ENCODE data around the gene LCMT1.

The LCMT1 gene

GRCh38 chr16:25157271-25157875, 45.8 kb downstream of the LCMT1 start:
- Histone ChIP-seq H3K9me3 (ENCODE audit: insufficient read depth, low read length, severe bottlenecking) (no peaks in the 10 kb centered on the region), H3K36me3 (ENCODE audit: insufficient read depth, low read length) (peaks cover 45% of the 10 kb centered on the region; the same call in 1 of the 2 replicates), H3K27me3 (ENCODE audit: insufficient read depth, low read length, poor library complexity) (no peaks in the 10 kb centered on the region), H3K9ac (ENCODE audit: low read depth, low read length) (no peak overlapping the region), H3K79me2 (ENCODE audit: insufficient read depth, low read length) (no peaks in the 10 kb centered on the region), H3K4me3 (ENCODE audit: low read depth in 1 of 2, low read length in 2 of 2) (no peak overlapping the region), H4K20me1 (ENCODE audit: insufficient read depth, low read length) (no peaks in the 10 kb centered on the region), H3K27ac (ENCODE audit: low read length) (no peak overlapping the region), H3K4me1 (ENCODE audit: insufficient read depth, low read length) (no peaks in the 10 kb centered on the region), H3K4me2 (ENCODE audit: insufficient read depth, low read length) (no peak overlapping the region), H2AFZ (ENCODE audit: low read depth, low read length) (no peak overlapping the region)
- TF ChIP-seq EZH2 (IDR thresholded peaks at IDR 0.05; ENCODE audit: borderline replicate concordance, low read depth, low read length, severe bottlenecking) (no peak), CTCF (IDR thresholded peaks at IDR 0.05; ENCODE audit: borderline replicate concordance, extremely low read depth, low read length, poor library complexity, severe bottlenecking) (no peak)
- DNase-seq (no peak), ATAC-seq (ENCODE audit: insufficient read depth, low read depth) (no peak)

GRCh38 chr16:25158401-25158800, 46.9 kb downstream of the LCMT1 start:
- no peaks in the 10 kb centered on the region for H4K20me1 ChIP-seq (ENCODE audit: insufficient read depth, low read length)
- H3K27ac ChIP-seq (ENCODE audit: low read length): no peak overlapping the region
- no peak for DNase-seq
- H3K36me3 ChIP-seq (ENCODE audit: insufficient read depth, low read length): peaks cover 36% of the 10 kb centered on the region; the same call in 1 of the 2 replicates
- H2AFZ ChIP-seq (ENCODE audit: low read depth, low read length): no peak overlapping the region
- no peak for ATAC-seq (ENCODE audit: insufficient read depth, low read depth)
- no peak overlapping the region for H3K4me3 ChIP-seq (ENCODE audit: low read depth in 1 of 2, low read length in 2 of 2)
- no peaks in the 10 kb centered on the region for H3K4me1 ChIP-seq (ENCODE audit: insufficient read depth, low read length)
- no peaks in the 10 kb centered on the region for H3K9me3 ChIP-seq (ENCODE audit: insufficient read depth, low read length, severe bottlenecking)
- TF ChIP-seq EZH2 (IDR thresholded peaks at IDR 0.05; ENCODE audit: borderline replicate concordance, low read depth, low read length, severe bottlenecking) (no peak), CTCF (IDR thresholded peaks at IDR 0.05; ENCODE audit: borderline replicate concordance, extremely low read depth, low read length, poor library complexity, severe bottlenecking) (no peak)
- no peaks in the 10 kb centered on the region for H3K27me3 ChIP-seq (ENCODE audit: insufficient read depth, low read length, poor library complexity)
- no peaks in the 10 kb centered on the region for H3K79me2 ChIP-seq (ENCODE audit: insufficient read depth, low read length)
- no peak overlapping the region for H3K4me2 ChIP-seq (ENCODE audit: insufficient read depth, low read length)
- no peak overlapping the region for H3K9ac ChIP-seq (ENCODE audit: low read depth, low read length)

GRCh38 chr16:25161753-25162367, 50.3 kb downstream of the LCMT1 start:
- Histone ChIP-seq H3K36me3 (ENCODE audit: insufficient read depth, low read length) (peaks cover 53% of the 10 kb centered on the region), H3K27ac (ENCODE audit: low read length) (no peak overlapping the region), H3K79me2 (ENCODE audit: insufficient read depth, low read length) (no peaks in the 10 kb centered on the region), H3K9me3 (ENCODE audit: insufficient read depth, low read length, severe bottlenecking) (no peaks in the 10 kb centered on the region), H3K9ac (ENCODE audit: low read depth, low read length) (no peak overlapping the region), H2AFZ (ENCODE audit: low read depth, low read length) (no peak overlapping the region), H3K4me2 (ENCODE audit: insufficient read depth, low read length) (no peak overlapping the region), H3K4me1 (ENCODE audit: insufficient read depth, low read length) (no peaks in the 10 kb centered on the region), H4K20me1 (ENCODE audit: insufficient read depth, low read length) (no peaks in the 10 kb centered on the region), H3K27me3 (ENCODE audit: insufficient read depth, low read length, poor library complexity) (no peaks in the 10 kb centered on the region), H3K4me3 (ENCODE audit: low read depth in 1 of 2, low read length in 2 of 2) (no peak overlapping the region)
- ATAC-seq (ENCODE audit: insufficient read depth, low read depth): no peak
- TF ChIP-seq EZH2 (IDR thresholded peaks at IDR 0.05; ENCODE audit: borderline replicate concordance, low read depth, low read length, severe bottlenecking) (no peak), CTCF (IDR thresholded peaks at IDR 0.05; ENCODE audit: borderline replicate concordance, extremely low read depth, low read length, poor library complexity, severe bottlenecking) (no peak)
- DNase-seq: no peak
